Hepatocyte (in vitro differentiated cells): Measurements from ENCODE around the gene PKP4. TPM values are rescaled to one million over a fixed set of nuclear protein-coding genes. Genes with fewer than 3 reads are reported as not detected.

Experiments used
- DNase-seq: peaks from one replicate; pipeline ENCODE4 v3.0.0-alpha.2; 2016; ENCODE audit warnings: low spot score
- H2AFZ ChIP-seq: fragments of 200-600 bp; sonication (generic); 2 replicates; pipeline ENCODE4 v1.6.0; 2016; ENCODE audit warnings: antibody characterized with exemption, mild to moderate bottlenecking
- H3K27ac ChIP-seq: fragments of 200-600 bp; sonication (generic); 2 replicates; pipeline ENCODE4 v1.5.1; 2016; ENCODE audit warnings: mild to moderate bottlenecking
- H3K27me3 ChIP-seq: fragments of 200-600 bp; sonication (generic); 2 replicates; pipeline ENCODE4 v1.6.1; 2016
- H3K36me3 ChIP-seq: fragments of 200-600 bp; sonication (generic); replicated peaks from 2 replicates; pipeline ENCODE4 v1.5.1; 2016; ENCODE audit warnings: low read depth; ENCODE audit not compliant: insufficient read depth
- H3K4me1 ChIP-seq: fragments of 200-600 bp; sonication (generic); 2 replicates; pipeline ENCODE4 v1.5.1; 2016; ENCODE audit warnings: mild to moderate bottlenecking, moderate library complexity; ENCODE audit not compliant: insufficient read depth
- H3K4me2 ChIP-seq: fragments of 200-600 bp; sonication (generic); 2 replicates; pipeline ENCODE4 v1.6.0; 2016
- H3K4me3 ChIP-seq: fragments of 200-600 bp; sonication (generic); 2 replicates; pipeline ENCODE4 v1.5.1; 2016; ENCODE audit warnings: mild to moderate bottlenecking
- H3K79me2 ChIP-seq: fragments of 200-600 bp; sonication (generic); 2 replicates; pipeline ENCODE4 v1.6.0; 2017; ENCODE audit warnings: mild to moderate bottlenecking
- H3K9me2 ChIP-seq: fragments of 200-600 bp; sonication (generic); replicated peaks from 2 replicates; pipeline ENCODE4 v1.6.0; 2017; ENCODE audit warnings: mild to moderate bottlenecking; ENCODE audit not compliant: insufficient read depth
- H3K9me3 ChIP-seq: fragments of 200-600 bp; sonication (generic); 2 replicates; pipeline ENCODE4 v1.5.1; 2016; ENCODE audit warnings: low read depth, mild to moderate bottlenecking
- H4K20me1 ChIP-seq: fragments of 200-600 bp; sonication (generic); 2 replicates; pipeline ENCODE4 v1.6.0; 2016; ENCODE audit warnings: mild to moderate bottlenecking; ENCODE audit not compliant: insufficient read depth, poor library complexity, severe bottlenecking
- EZH2 ChIP-seq: fragments of 200-600 bp; sonication (generic); IDR thresholded peaks from 2 replicates; pipeline ENCODE4 v1.6.1; 2016; ENCODE audit warnings: antibody characterized with exemption, mild to moderate bottlenecking, borderline replicate concordance
- EZH2phosphoT487 ChIP-seq: fragments of 200-600 bp; sonication (generic); IDR thresholded peaks from one replicate; pipeline ENCODE4 v1.6.1; 2018; ENCODE audit warnings: antibody characterized with exemption, mild to moderate bottlenecking, low read depth, moderate library complexity; ENCODE audit not compliant: unreplicated experiment, severe bottlenecking
- WGBS: methylation state at CpG from one replicate; pipeline ENCODE4 v1.1.6; 2016; ENCODE audit warnings: low lambda C conversion rate; ENCODE audit errors: missing lambda C conversion rate; 5-methylcytosine and 5-hydroxymethylcytosine counted together
- polyA plus RNA-seq: library from polyadenylated mRNA; unstranded; fragments of >200 nt; fragmentation: Nextera tagmentation; extraction: Ambion mirVana; gene quantifications from 2 replicates; pipeline ENCODE4 v1.2.1, GENCODE V29; 2016
- total RNA-seq: library from RNA; depleted of rRNA; stranded (reverse); fragments of >200 nt; gene quantifications from 2 replicates; pipeline ENCODE4 v1.2.3, GENCODE V29; 2014
- TF ChIP-seq, protein P1 (sequence below): fragments of 200-600 bp; sonication (generic); IDR thresholded peaks from 2 replicates; pipeline ENCODE4 v1.5.1; 2016; ENCODE audit warnings: antibody characterized with exemption, mild to moderate bottlenecking; ENCODE audit not compliant: poor library complexity

PKP4 gene
- total and polyA plus RNA-seq, 2 experiments from 2014 or later, result 10.6 to 32.2 TPM

GRCh38 chr2:158647436-158648231 is 190.9 kb downstream of the PKP4 start:
- no peak overlapping the region for H3K27ac ChIP-seq
- no peaks in the 10 kb centered on the region for H4K20me1 ChIP-seq
- WGBS, result 92% methylated on average over 2 of the region's 2 CpGs

DNA sequence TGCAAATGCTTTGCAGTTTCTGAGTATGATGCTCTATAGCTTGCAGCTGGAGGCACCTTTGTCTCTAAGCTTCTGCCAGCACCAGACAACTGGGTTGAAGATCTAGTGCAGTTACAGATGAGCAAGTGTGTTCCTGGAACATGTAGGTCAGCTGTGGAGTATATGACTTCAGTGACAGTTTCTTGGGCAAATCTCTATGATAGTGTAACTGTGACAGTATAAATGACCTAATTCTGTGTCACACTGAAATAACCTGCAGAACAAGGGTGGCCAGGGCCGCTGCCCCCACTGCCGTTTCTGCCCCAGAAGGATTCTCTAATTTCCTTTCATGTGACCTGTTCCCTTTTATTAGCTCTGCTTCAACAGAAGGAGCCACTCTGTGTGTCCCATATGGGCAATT is 193.1 kb downstream of the PKP4 start:
- no peak for TF ChIP-seq EZH2phosphoT487
- TF ChIP-seq EZH2, result no peak
- TF ChIP-seq, protein P1, sequence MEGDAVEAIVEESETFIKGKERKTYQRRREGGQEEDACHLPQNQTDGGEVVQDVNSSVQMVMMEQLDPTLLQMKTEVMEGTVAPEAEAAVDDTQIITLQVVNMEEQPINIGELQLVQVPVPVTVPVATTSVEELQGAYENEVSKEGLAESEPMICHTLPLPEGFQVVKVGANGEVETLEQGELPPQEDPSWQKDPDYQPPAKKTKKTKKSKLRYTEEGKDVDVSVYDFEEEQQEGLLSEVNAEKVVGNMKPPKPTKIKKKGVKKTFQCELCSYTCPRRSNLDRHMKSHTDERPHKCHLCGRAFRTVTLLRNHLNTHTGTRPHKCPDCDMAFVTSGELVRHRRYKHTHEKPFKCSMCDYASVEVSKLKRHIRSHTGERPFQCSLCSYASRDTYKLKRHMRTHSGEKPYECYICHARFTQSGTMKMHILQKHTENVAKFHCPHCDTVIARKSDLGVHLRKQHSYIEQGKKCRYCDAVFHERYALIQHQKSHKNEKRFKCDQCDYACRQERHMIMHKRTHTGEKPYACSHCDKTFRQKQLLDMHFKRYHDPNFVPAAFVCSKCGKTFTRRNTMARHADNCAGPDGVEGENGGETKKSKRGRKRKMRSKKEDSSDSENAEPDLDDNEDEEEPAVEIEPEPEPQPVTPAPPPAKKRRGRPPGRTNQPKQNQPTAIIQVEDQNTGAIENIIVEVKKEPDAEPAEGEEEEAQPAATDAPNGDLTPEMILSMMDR, result no peak
- Histone ChIP-seq H3K36me3 (no peaks in the 10 kb centered on the region), H3K27me3 (no peaks in the 10 kb centered on the region), H2AFZ (no peak overlapping the region), H3K79me2 (no peaks in the 10 kb centered on the region), H3K9me3 (no peaks in the 10 kb centered on the region), H3K4me3 (no peak overlapping the region), H3K4me2 (no peak overlapping the region), H3K9me2 (no peaks in the 10 kb centered on the region), H3K27ac (no peak overlapping the region), H3K4me1 (no peaks in the 10 kb centered on the region), H4K20me1 (no peaks in the 10 kb centered on the region)
- 67% methylated on average over 2 of the region's 2 CpGs for WGBS
- no peak for DNase-seq

More at GRCh38 chr2:158647436-158648231, 190.9 kb downstream of the PKP4 start:
- H3K9me3 ChIP-seq, result no peaks in the 10 kb centered on the region
- H3K4me2 ChIP-seq, result no peak overlapping the region
- H3K4me1 ChIP-seq, result no peaks in the 10 kb centered on the region
- H2AFZ ChIP-seq, result no peak overlapping the region
- no peak for DNase-seq
- TF ChIP-seq, protein P1, result no peak
- TF ChIP-seq EZH2, result no peak
- no peak for TF ChIP-seq EZH2phosphoT487
- no peak overlapping the region for H3K4me3 ChIP-seq
- H3K27me3 ChIP-seq, result no peaks in the 10 kb centered on the region
- no peaks in the 10 kb centered on the region for H3K9me2 ChIP-seq
- no peaks in the 10 kb centered on the region for H3K36me3 ChIP-seq
- no peaks in the 10 kb centered on the region for H3K79me2 ChIP-seq

DNA sequence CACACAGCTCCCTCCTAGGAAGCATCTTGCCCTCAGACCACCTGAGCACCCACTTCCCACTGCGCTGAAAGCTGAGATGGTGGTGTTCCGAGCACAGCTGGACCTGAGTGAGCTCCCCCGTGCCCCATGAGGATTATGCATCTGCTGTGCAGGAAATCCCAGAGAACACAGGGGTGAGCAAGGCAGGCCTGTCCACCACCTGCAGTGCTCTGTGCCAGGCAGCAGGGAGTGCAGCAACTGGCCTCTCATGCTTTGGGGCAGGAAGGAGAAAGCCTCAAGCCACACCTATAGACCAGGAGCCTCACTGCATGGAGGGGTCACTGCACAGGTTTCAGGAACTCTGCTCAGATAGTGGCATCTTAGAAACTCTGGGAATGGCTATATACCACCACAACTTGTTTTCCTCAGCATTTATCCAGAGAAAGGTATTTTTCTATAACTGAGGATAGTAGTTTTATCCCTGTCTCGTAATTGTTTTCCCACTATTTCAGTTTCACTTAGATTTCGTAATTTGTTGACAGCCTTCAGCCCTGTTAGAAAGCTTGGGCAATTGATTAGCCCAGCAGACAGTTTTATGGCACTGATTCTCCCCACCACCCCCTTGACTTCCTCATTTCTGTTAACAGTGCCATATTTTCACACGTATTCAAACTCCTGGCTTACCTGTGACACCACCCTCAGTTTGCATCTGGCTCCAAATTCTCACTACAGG is 194.1 kb downstream of the PKP4 start:
- no peaks in the 10 kb centered on the region for H3K79me2 ChIP-seq
- no peaks in the 10 kb centered on the region for H3K4me1 ChIP-seq
- no peak overlapping the region for H2AFZ ChIP-seq
- no peaks in the 10 kb centered on the region for H3K9me3 ChIP-seq
- TF ChIP-seq EZH2, result no peak
- TF ChIP-seq, protein P1, result no peak
- no peak for DNase-seq
- no peaks in the 10 kb centered on the region for H4K20me1 ChIP-seq
- H3K27me3 ChIP-seq, result no peaks in the 10 kb centered on the region
- H3K9me2 ChIP-seq, result no peaks in the 10 kb centered on the region
- WGBS, result 95% methylated on average over 6 of the region's 6 CpGs
- H3K4me2 ChIP-seq, result no peak overlapping the region
- H3K27ac ChIP-seq, result no peak overlapping the region
- no peak overlapping the region for H3K4me3 ChIP-seq
- no peaks in the 10 kb centered on the region for H3K36me3 ChIP-seq
